SK-N-SH (cell line): ENCODE measurements around the gene AP2A2. TPM values are rescaled to one million over a fixed set of nuclear protein-coding genes. Genes with fewer than 3 reads are reported as not detected.

Experiments
- CTCF ChIA-PET: fragments of 300-600, 350-600 bp; formaldehyde crosslinking; extraction: SDS; loops from one replicate; lab custom pipeline; 2021; lab: Yijun Ruan, JAX
- POLR2A ChIA-PET: fragments of 350-600 bp; sonication (Branson Sonifier 250); formaldehyde crosslinking; extraction: SDS; loops from one replicate; lab custom pipeline; 2020; ENCODE audit warnings: antibody characterized with exemption, inconsistent platforms; lab: Yijun Ruan, JAX
- DNase-seq: peaks from one replicate; pipeline ENCODE4 v3.0.0; 2012
- H2AFZ ChIP-seq: fragments of 200-600 bp; sonication (generic); 2 replicates; pipeline ENCODE4 v1.8.1; 2016; ENCODE audit warnings: antibody characterized with exemption, mild to moderate bottlenecking, low read depth
- H3F3A ChIP-seq: fragments of 200-600 bp; sonication (generic); replicated peaks from 2 replicates; pipeline ENCODE3; 2016; ENCODE audit warnings: antibody characterized with exemption, mild to moderate bottlenecking; ENCODE audit not compliant: insufficient read depth
- H3K27ac ChIP-seq, 2 experiments: fragments of 200-500 bp in 1 of 2; fragments of 200-600 bp in 1 of 2; sonication (Bioruptor generic) in 1 of 2; sonication (generic), shearing (Covaris generic) in 1 of 2; 2 replicates each; pipeline versions ENCODE4 v1.5.1 to v1.6.1; 2014 to 2016; ENCODE audit warnings: low read depth in 2 of 2, inconsistent platforms in 1 of 2, low read length in 1 of 2, mild to moderate bottlenecking in 1 of 2, mixed read lengths in 1 of 2
- H3K27me3 ChIP-seq: fragments of 200-600 bp; sonication (generic), shearing (Covaris generic); 2 replicates; pipeline ENCODE4 v1.6.1; 2016; ENCODE audit warnings: mixed run types; ENCODE audit not compliant: insufficient read depth
- H3K36me3 ChIP-seq, 2 experiments: fragments of 200-500 bp in 1 of 2; fragments of 200-600 bp in 1 of 2; sonication (Bioruptor generic) in 1 of 2; sonication (generic) in 1 of 2; replicated peaks in 1 of 2; 2 replicates each; pipeline versions ENCODE3 to v1.5.1; 2014 to 2016; ENCODE audit warnings: low read length in 1 of 2, mild to moderate bottlenecking in 1 of 2; ENCODE audit not compliant: insufficient read depth in 2 of 2, control insufficient read depth in 1 of 2
- H3K4me1 ChIP-seq, 2 experiments: fragments of 200-500 bp in 1 of 2; fragments of 200-600 bp in 1 of 2; sonication (Bioruptor generic) in 1 of 2; sonication (generic), shearing (Covaris generic) in 1 of 2; 2 replicates each; pipeline versions ENCODE4 v1.5.1 to v1.6.1; 2014 to 2016; ENCODE audit warnings: low read depth in 1 of 2, low read length in 1 of 2, mixed run types in 1 of 2; ENCODE audit not compliant: insufficient read depth in 2 of 2, control insufficient read depth in 1 of 2
- H3K4me2 ChIP-seq: fragments of 200-600 bp; sonication (generic), shearing (Covaris generic); 2 replicates; pipeline ENCODE4 v1.6.1; 2017; ENCODE audit warnings: mixed run types
- H3K4me3 ChIP-seq, 2 experiments: fragments of 200-500 bp in 1 of 2; fragments of 200-600 bp in 1 of 2; sonication (Bioruptor generic) in 1 of 2; sonication (generic), shearing (Covaris generic) in 1 of 2; 2 replicates each; pipeline versions ENCODE4 v1.5.1 to v1.8.1; 2014 to 2016; ENCODE audit warnings: low read depth in 2 of 2, inconsistent platforms in 1 of 2, low read length in 1 of 2, mild to moderate bottlenecking in 1 of 2, mixed read lengths in 1 of 2, moderate library complexity in 1 of 2
- H3K79me2 ChIP-seq: fragments of 200-600 bp; sonication (generic); 2 replicates; pipeline ENCODE4 v1.8.1; 2017; ENCODE audit warnings: mild to moderate bottlenecking; ENCODE audit not compliant: insufficient read depth
- H3K9ac ChIP-seq: fragments of 200-600 bp; sonication (generic); 2 replicates; pipeline ENCODE4 v1.6.1; 2017; ENCODE audit warnings: mixed run types
- H3K9me2 ChIP-seq: fragments of 200-600 bp; sonication (generic); 2 replicates; pipeline ENCODE4 v1.6.1; 2017; ENCODE audit warnings: mixed run types
- H3K9me3 ChIP-seq: fragments of 200-600 bp; sonication (generic); 2 replicates; pipeline ENCODE4 v1.6.1; 2017; ENCODE audit warnings: mixed run types, mild to moderate bottlenecking, moderate library complexity
- H4K20me1 ChIP-seq: fragments of 200-600 bp; sonication (generic); 2 replicates; pipeline ENCODE4 v1.6.1; 2017; ENCODE audit warnings: mild to moderate bottlenecking, mixed run types; ENCODE audit not compliant: insufficient read depth
- CHD2 ChIP-seq: fragments of 150-350 bp; IDR thresholded peaks from 2 replicates; pipeline ENCODE4 v1.6.1; 2018; ENCODE audit warnings: low read length; ENCODE audit not compliant: partially characterized antibody
- CTCF ChIP-seq: fragments of 200-600 bp; sonication (generic); IDR thresholded peaks from 2 replicates; pipeline ENCODE4 v1.6.1; 2017; ENCODE audit warnings: antibody characterized with exemption, mild to moderate bottlenecking, moderate library complexity
- ELF1 ChIP-seq: IDR thresholded peaks from 2 replicates; pipeline ENCODE4 v1.4.0; 2012
- EZH2phosphoT487 ChIP-seq: fragments of 200-600 bp; sonication (generic); IDR thresholded peaks from 2 replicates; pipeline ENCODE4 v1.6.1; 2017; ENCODE audit warnings: low read depth, mixed run types, mild to moderate bottlenecking, antibody characterized with exemption, moderate library complexity, borderline replicate concordance
- FOXJ3 ChIP-seq: sonication (generic); formaldehyde crosslinking; IDR thresholded peaks from 2 replicates; pipeline ENCODE4 v1.5.1; 2020; ENCODE audit warnings: mild to moderate bottlenecking, missing genetic modification reagents
- GABPA ChIP-seq: IDR thresholded peaks from 2 replicates; pipeline ENCODE4 v1.4.0; 2012; ENCODE audit warnings: low read depth, mild to moderate bottlenecking
- GATA2 ChIP-seq: sonication (generic); formaldehyde crosslinking; IDR thresholded peaks from 2 replicates; pipeline ENCODE4 v1.5.0; 2020; ENCODE audit warnings: mild to moderate bottlenecking, missing genetic modification reagents
- MAX ChIP-seq: IDR thresholded peaks from 2 replicates; pipeline ENCODE4 v1.4.0; 2012; ENCODE audit warnings: low read depth
- NFIC ChIP-seq: IDR thresholded peaks from 2 replicates; pipeline ENCODE4 v1.4.0; 2012; ENCODE audit warnings: borderline replicate concordance
- PBX3 ChIP-seq: IDR thresholded peaks from 2 replicates; pipeline ENCODE4; 2012
- REST ChIP-seq: IDR thresholded peaks from 2 replicates; pipeline ENCODE4 v1.6.1; 2012; ENCODE audit warnings: mild to moderate bottlenecking, low read depth, low read length, moderate library complexity
- TAF1 ChIP-seq: IDR thresholded peaks from 2 replicates; pipeline ENCODE4 v1.6.1; 2012; ENCODE audit warnings: low read depth, mild to moderate bottlenecking, low read length, moderate library complexity, borderline replicate concordance
- TEAD4 ChIP-seq: IDR thresholded peaks from 2 replicates; pipeline ENCODE4 v1.4.0; 2012; ENCODE audit warnings: mild to moderate bottlenecking, borderline replicate concordance; ENCODE audit not compliant: insufficient read depth
- WGBS: methylation state at CpG from one replicate; pipeline ENCODE4 v1.1.6; 2017; ENCODE audit warnings: low lambda C conversion rate; 5-methylcytosine and 5-hydroxymethylcytosine counted together
- polyA plus RNA-seq, 3 experiments: library from polyadenylated mRNA; depleted of rRNA; stranded (reverse); fragments of >200 nt; gene quantifications; 2 replicates each; pipeline ENCODE4 v1.2.3, GENCODE V29; 2012

Gene AP2A2
- polyA plus RNA-seq, 1 of the 3 experiments (the other 2 are of a cell fraction), result 42.7 TPM

GRCh38 chr11:1018091-1018490, 92.4 kb downstream of the AP2A2 start:
- H3K9me2 ChIP-seq, result no peaks in the 10 kb centered on the region
- H3K9me3 ChIP-seq, result no peaks in the 10 kb centered on the region
- CTCF ChIA-PET, result interaction anchor here (1.0 kb wide), 1 partner anchor 66 kb away, joined by 3 read pairs; no protein-coding TSS in a partner anchor
- no peaks in the 10 kb centered on the region for H3K4me1 ChIP-seq
- no peak overlapping the region for H3K9ac ChIP-seq
- H3K4me2 ChIP-seq, result no peak overlapping the region
- H2AFZ ChIP-seq, result no peak overlapping the region
- no peak overlapping the region for H3K27ac ChIP-seq
- TF ChIP-seq TEAD4, result no peak
- no peaks in the 10 kb centered on the region for H3F3A ChIP-seq
- H3K27me3 ChIP-seq, result no peaks in the 10 kb centered on the region
- no peaks in the 10 kb centered on the region for H3K36me3 ChIP-seq
- 80% methylated on average over 9 of the region's 9 CpGs for WGBS
- H4K20me1 ChIP-seq, result no peaks in the 10 kb centered on the region
- POLR2A ChIA-PET, result no interaction called here
- H3K79me2 ChIP-seq, result no peaks in the 10 kb centered on the region
- no peak for DNase-seq
- no peak overlapping the region for H3K4me3 ChIP-seq

GRCh38 chr11:1019321-1019910, 93.7 kb downstream of the AP2A2 start:
- Histone ChIP-seq H3K79me2 (no peaks in the 10 kb centered on the region), H4K20me1 (no peaks in the 10 kb centered on the region), H3K4me3 (no peak overlapping the region), H2AFZ (no peak overlapping the region), H3K36me3 (no peaks in the 10 kb centered on the region), H3K4me1 (no peaks in the 10 kb centered on the region), H3F3A (no peaks in the 10 kb centered on the region), H3K4me2 (no peak overlapping the region), H3K9me3 (no peaks in the 10 kb centered on the region), H3K27me3 (no peaks in the 10 kb centered on the region), H3K27ac (no peak overlapping the region), H3K9me2 (no peaks in the 10 kb centered on the region)
- ChIA-PET CTCF (interaction anchor here (1.3 kb wide), 1 partner anchor 32 kb away, joined by 3 read pairs; no protein-coding TSS in a partner anchor), POLR2A (no interaction called here)
- no peak for DNase-seq
- WGBS, result 88% methylated on average over 8 of the region's 21 CpGs
- TF ChIP-seq EZH2phosphoT487, result no peak
- TF ChIP-seq CHD2, result no peak
- TF ChIP-seq TAF1, result no peak
- no peak for TF ChIP-seq NFIC
- TF ChIP-seq, all 33 proteins: peak for 0
- H3K9ac ChIP-seq, result no peak overlapping the region

- Histone ChIP-seq H3K27me3 (no peaks in the 10 kb centered on the region), H3K79me2 (no peaks in the 10 kb centered on the region), H3K9ac (no peak overlapping the region), H3F3A (no peaks in the 10 kb centered on the region), H4K20me1 (no peaks in the 10 kb centered on the region), H3K27ac (no peak overlapping the region), H3K36me3 (no peaks in the 10 kb centered on the region), H3K9me2 (no peaks in the 10 kb centered on the region), H3K4me1 (no peaks in the 10 kb centered on the region), H2AFZ (no peak overlapping the region), H3K4me2 (no peak overlapping the region), H3K9me3 (no peaks in the 10 kb centered on the region), H3K4me3 (no peak overlapping the region)
- TF ChIP-seq GATA2 (no peak), GABPA (no peak), FOXJ3 (CRISPR knock-in tag) (no peak), CTCF (no peak), ELF1 (no peak), PBX3 (no peak), REST (no peak), MAX (no peak)
- no peak for DNase-seq
- WGBS, result 87% methylated on average over 11 of the region's 19 CpGs
- CTCF ChIA-PET, result interaction anchor here (0.7 to 1.3 kb wide), 3 partner anchors 30 to 95 kb away, joined by 3 to 5 read pairs (median 3); partner anchors contain the start of gene AP2A2
- POLR2A ChIA-PET, result no interaction called here
Measured at GRCh38 chr11:1020211-1020905, 94.7 kb downstream of the AP2A2 start.
